A549 (cell line): Measurements from ENCODE around the gene PVALEF. TPM values are rescaled to one million over a fixed set of nuclear protein-coding genes. Genes with fewer than 3 reads are reported as not detected.
A peak's percentile ranks its signal among the peaks of the same experiment; 100 is the strongest.

Experiments
- ATAC-seq, 2 experiments: fragments of 200-7000 bp in 1 of 2; fragments of >200 bp in 1 of 2; cut with Nextera tagmentation in 1 of 2; cut with Tn5 transposase in 1 of 2; 3 replicates each; pipeline versions ENCODE4 v1.8.0 to v1.9.1; 2018 to 2020; ENCODE audit warnings: mild to moderate bottlenecking in 1 of 2, moderate library complexity in 1 of 2
- CTCF ChIA-PET: fragments of 300-600 bp; sonication (Branson Sonifier 250); formaldehyde crosslinking; extraction: SDS; loops from one replicate; lab custom pipeline; 2021; ENCODE audit warnings: antibody characterized with exemption, inconsistent platforms; lab: Yijun Ruan, JAX
- POLR2A ChIA-PET: fragments of 350-600 bp; formaldehyde crosslinking; extraction: SDS; loops from one replicate; lab custom pipeline; 2021; ENCODE audit warnings: antibody characterized with exemption, inconsistent platforms; lab: Yijun Ruan, JAX
- DNase-seq, 2 experiments: peaks; one replicate each; pipeline versions ENCODE4 v3.0.0 to v3.0.0-alpha.2; 2011 to 2016; ENCODE audit warnings: low read depth in 1 of 2, low spot score in 1 of 2
- FAIRE-seq: peaks from 2 replicates; lab custom pipeline; 2011; peaks lifted over from hg19 to GRCh38; lab: Jason Lieb, UNC
- H3K27ac ChIP-seq, 2 experiments: fragments of >200 bp; sonication (Bioruptor Twin); formaldehyde crosslinking; 3 replicates each; pipeline ENCODE4 v1.5.1; 2016 to 2017
- H3K4me1 ChIP-seq: fragments of >200 bp; sonication (Bioruptor Twin); formaldehyde crosslinking; 3 replicates; pipeline ENCODE4 v1.6.1; 2016
- H3K4me2 ChIP-seq: fragments of >200 bp; sonication (Bioruptor Twin); formaldehyde crosslinking; 3 replicates; pipeline ENCODE4 v1.6.1; 2016
- H3K4me3 ChIP-seq: fragments of >200 bp; sonication (Bioruptor Twin); formaldehyde crosslinking; 3 replicates; pipeline ENCODE4 v1.5.1; 2016
- H3K9me3 ChIP-seq: fragments of >200 bp; sonication (Bioruptor Twin); formaldehyde crosslinking; 3 replicates; pipeline ENCODE4 v1.6.1; 2016
- BHLHE40 ChIP-seq: IDR thresholded peaks from 2 replicates; pipeline ENCODE4 v1.6.1; 2012; ENCODE audit warnings: low read depth, low read length, inconsistent platforms
- CBX2 ChIP-seq: fragments of 200-600 bp; sonication (generic); IDR thresholded peaks from 2 replicates; pipeline ENCODE4 v1.6.1; 2016; ENCODE audit warnings: low read depth, mild to moderate bottlenecking, borderline replicate concordance
- CBX8 ChIP-seq: fragments of 200-600 bp; sonication (generic); IDR thresholded peaks from 2 replicates; pipeline ENCODE4 v1.6.1; 2016
- E2F6 ChIP-seq: IDR thresholded peaks from 2 replicates; pipeline ENCODE4 v1.6.1; 2012; ENCODE audit warnings: low read depth, borderline replicate concordance
- EHMT2 ChIP-seq: fragments of 200-600 bp; sonication (generic); IDR thresholded peaks from 2 replicates; pipeline ENCODE4 v1.6.1; 2016; ENCODE audit warnings: antibody characterized with exemption, low read depth, mild to moderate bottlenecking, moderate library complexity
- EP300 ChIP-seq, 2 experiments: fragments of >200 bp; sonication (Bioruptor Twin); formaldehyde crosslinking; IDR thresholded peaks; 2 replicates in 1 of 2; 3 replicates in 1 of 2; pipeline ENCODE4 v1.6.1; 2016 to 2017
- ESRRA ChIP-seq: fragments of 150-350 bp; IDR thresholded peaks from 2 replicates; pipeline ENCODE4 v1.6.1; 2014; ENCODE audit warnings: mild to moderate bottlenecking, low read length, borderline replicate concordance
- FOSL2 ChIP-seq, 2 experiments: fragments of 450-650 bp in 1 of 2; fragments of >200 bp in 1 of 2; sonication (Bioruptor Twin) in 1 of 2; formaldehyde crosslinking; IDR thresholded peaks; 2 replicates each; pipeline versions ENCODE4 v1.5.0 to v1.6.1; 2016 to 2020; ENCODE audit warnings: mild to moderate bottlenecking in 1 of 2, moderate library complexity in 1 of 2
- HDAC2 ChIP-seq: fragments of 200-600 bp; sonication (generic); IDR thresholded peaks from 2 replicates; pipeline ENCODE4 v1.6.1; 2016
- HES2 ChIP-seq: fragments of >200 bp; sonication (Bioruptor Twin); formaldehyde crosslinking; IDR thresholded peaks from 2 replicates; pipeline ENCODE4 v1.6.1; 2016
- HEYL ChIP-seq: fragments of 250-450 bp; sonication (Bioruptor Pico); IDR thresholded peaks from 2 replicates; pipeline ENCODE4 v1.8.0; 2021; ENCODE audit warnings: mild to moderate bottlenecking, moderate library complexity
- HOXA7 ChIP-seq: fragments of 250-450 bp; sonication (Bioruptor Pico); IDR thresholded peaks from 2 replicates; pipeline ENCODE4 v1.5.0; 2020; ENCODE audit warnings: mild to moderate bottlenecking, moderate library complexity
- HOXB5 ChIP-seq: fragments of 250-450 bp; sonication (Bioruptor Pico); IDR thresholded peaks from 2 replicates; pipeline ENCODE4 v1.5.0; 2020; ENCODE audit warnings: mild to moderate bottlenecking, moderate library complexity
- JUN ChIP-seq, 2 experiments: fragments of >200 bp; sonication (Bioruptor Twin); formaldehyde crosslinking; IDR thresholded peaks; 2 replicates in 1 of 2; 3 replicates in 1 of 2; pipeline ENCODE4 v1.6.1; 2016 to 2017
- KDM5A ChIP-seq: fragments of 200-600 bp; sonication (generic); IDR thresholded peaks from 2 replicates; pipeline ENCODE4 v1.6.1; 2016; ENCODE audit warnings: antibody characterized with exemption, mild to moderate bottlenecking
- MAX ChIP-seq: IDR thresholded peaks from 2 replicates; pipeline ENCODE4 v1.6.1; 2012
- MAZ ChIP-seq: fragments of 150-350 bp; IDR thresholded peaks from 2 replicates; pipeline ENCODE4 v1.6.1; 2014; ENCODE audit warnings: antibody characterized with exemption, low read depth, low read length, borderline replicate concordance
- NFE2L2 ChIP-seq: fragments of 150-350 bp; conservative IDR thresholded peaks from 2 replicates; pipeline ENCODE4 v1.6.1; 2014; ENCODE audit warnings: low read length
- NR3C1 ChIP-seq: fragments of >200 bp; sonication (Bioruptor Twin); formaldehyde crosslinking; IDR thresholded peaks from 3 replicates; pipeline ENCODE4 v1.6.1; 2017
- PHF8 ChIP-seq: fragments of 200-600 bp; sonication (generic); IDR thresholded peaks from 2 replicates; pipeline ENCODE4 v1.6.1; 2016; ENCODE audit warnings: low read depth, mild to moderate bottlenecking, antibody characterized with exemption, moderate library complexity, borderline replicate concordance
- POLR2AphosphoS2 ChIP-seq: conservative IDR thresholded peaks from 2 replicates; pipeline ENCODE4 v1.6.1; 2012; ENCODE audit warnings: low read length, improper control_type of control experiment, inconsistent platforms
- RCOR1 ChIP-seq: fragments of 150-350 bp; IDR thresholded peaks from 2 replicates; pipeline ENCODE4 v1.6.1; 2014; ENCODE audit warnings: antibody characterized with exemption, low read length, low read depth
- RFX5 ChIP-seq: fragments of 450-650 bp; IDR thresholded peaks from 2 replicates; pipeline ENCODE4 v1.7.1; 2014; ENCODE audit warnings: antibody characterized with exemption, mild to moderate bottlenecking, moderate library complexity
- RNF2 ChIP-seq: fragments of 200-600 bp; sonication (generic); IDR thresholded peaks from 2 replicates; pipeline ENCODE4 v1.6.1; 2016; ENCODE audit warnings: low read depth, mild to moderate bottlenecking, antibody characterized with exemption, moderate library complexity, borderline replicate concordance
- TFCP2L1 ChIP-seq: fragments of 250-450 bp; sonication (Bioruptor Pico); IDR thresholded peaks from 2 replicates; pipeline ENCODE4 v1.5.0; 2021; ENCODE audit warnings: mild to moderate bottlenecking
- ZFP36 ChIP-seq: fragments of 450-650 bp; IDR thresholded peaks from 2 replicates; pipeline ENCODE4 v1.6.1; 2014; ENCODE audit warnings: borderline replicate concordance; ENCODE audit not compliant: partially characterized antibody
- ZSCAN20 ChIP-seq: fragments of 250-450 bp; sonication (Bioruptor Pico); IDR thresholded peaks from 2 replicates; pipeline ENCODE4 v1.8.0; 2022; ENCODE audit warnings: mild to moderate bottlenecking, moderate library complexity
- WGBS: methylation state at CpG from one replicate; pipeline ENCODE4 v1.1.6; 2017; ENCODE audit errors: missing lambda C conversion rate; 5-methylcytosine and 5-hydroxymethylcytosine counted together
- polyA plus RNA-seq, 4 experiments: library from polyadenylated mRNA; depleted of rRNA in 3 of 4; stranded (reverse); fragments of >200 nt; fragmentation: RNase III in 1 of 4; extraction: RNeasy Plus Mini Kit Qiagen cat#74134 plus additional on column Dnase treatment in 1 of 4; gene quantifications; 2 replicates in 3 of 4; 3 replicates in 1 of 4; pipeline ENCODE4 v1.2.3, GENCODE V29; 2011 to 2017
- TF ChIP-seq, protein P1 (sequence below): fragments of 250-450 bp; sonication (Bioruptor Pico); IDR thresholded peaks from 2 replicates; pipeline ENCODE4 v1.5.0; 2021; ENCODE audit warnings: mild to moderate bottlenecking, moderate library complexity, borderline replicate concordance
- TF ChIP-seq, protein P2 (sequence below): fragments of >200 bp; sonication (Bioruptor Twin); formaldehyde crosslinking; IDR thresholded peaks from 3 replicates; pipeline ENCODE4 v1.6.1; 2016

The PVALEF gene
- polyA plus RNA-seq, 2 of the 4 experiments (the other 2 are of a cell fraction): not detected

DNA sequence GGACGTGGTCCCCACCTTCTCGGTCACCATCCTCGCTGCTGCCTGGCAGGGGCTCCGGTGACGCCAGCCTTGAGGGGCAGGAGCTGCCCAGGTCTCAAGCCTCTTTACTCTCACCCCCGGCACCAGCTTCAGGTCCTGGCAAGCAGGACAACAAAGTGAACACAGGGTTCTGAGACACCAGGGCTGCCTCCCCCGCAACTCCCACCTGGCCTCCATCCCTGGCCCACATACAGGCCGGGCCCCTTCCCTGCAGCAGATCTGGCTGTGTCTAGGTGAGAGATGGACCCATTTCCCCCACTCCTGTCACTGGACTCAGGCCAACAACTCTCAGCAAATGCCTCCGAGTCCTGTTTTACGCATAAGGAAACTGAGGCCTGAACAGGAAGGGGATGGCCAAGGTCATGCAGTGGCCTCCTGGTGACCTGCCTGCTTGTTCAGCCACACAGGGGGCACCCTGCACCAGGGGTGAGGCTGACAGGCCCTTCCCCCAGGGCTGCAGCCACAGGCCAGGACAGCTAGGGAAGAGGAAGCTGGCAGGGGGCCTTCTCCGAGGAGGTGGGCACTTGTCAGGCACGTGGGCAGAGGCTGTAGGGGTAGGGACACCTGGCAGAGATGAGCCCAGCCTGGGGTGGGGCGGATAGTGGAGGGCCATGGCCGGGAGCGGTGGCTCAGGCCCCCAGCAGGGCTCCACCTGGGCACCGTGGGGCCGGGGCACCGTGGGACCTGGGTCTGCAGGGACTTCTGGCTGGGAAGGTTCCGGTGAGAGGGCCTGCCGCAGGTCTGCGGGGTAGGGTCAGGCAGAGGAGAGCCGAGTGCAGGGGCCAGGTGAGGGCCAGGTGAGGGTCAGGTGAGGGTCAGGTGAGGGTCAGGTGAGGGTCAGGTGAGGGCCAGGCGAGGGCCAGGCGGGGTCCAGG, 46.7 kb upstream of the PVALEF start:
- POLR2A ChIA-PET: no interaction called here
- H3K4me2 ChIP-seq: peak overlapping the region; percentile 87
- ATAC-seq (peak in 1 of 2 experiments; percentile 4; a peak in 3 of 6 replicates), DNase-seq (no peak), FAIRE-seq (no peak)
- TF ChIP-seq RNF2 (no peak), CBX8 (no peak), EP300 (IDR thresholded peaks at IDR 0.05) (no peak), RFX5 (no peak), KDM5A (no peak), FOSL2 (IDR thresholded peaks at IDR 0.05) (no peak), FOSL2 (CRISPR knock-in tag; IDR thresholded peaks at IDR 0.05) (no peak), POLR2AphosphoS2 (no peak), JUN (IDR thresholded peaks at IDR 0.05) (no peak), CBX2 (no peak), HES2 (no peak), NR3C1 (no peak), HOXB5 (CRISPR knock-in tag) (no peak), PHF8 (no peak), ZSCAN20 (CRISPR knock-in tag) (no peak), HOXA7 (CRISPR knock-in tag) (no peak), EHMT2 (no peak), RCOR1 (no peak)
- TF ChIP-seq, protein P1, sequence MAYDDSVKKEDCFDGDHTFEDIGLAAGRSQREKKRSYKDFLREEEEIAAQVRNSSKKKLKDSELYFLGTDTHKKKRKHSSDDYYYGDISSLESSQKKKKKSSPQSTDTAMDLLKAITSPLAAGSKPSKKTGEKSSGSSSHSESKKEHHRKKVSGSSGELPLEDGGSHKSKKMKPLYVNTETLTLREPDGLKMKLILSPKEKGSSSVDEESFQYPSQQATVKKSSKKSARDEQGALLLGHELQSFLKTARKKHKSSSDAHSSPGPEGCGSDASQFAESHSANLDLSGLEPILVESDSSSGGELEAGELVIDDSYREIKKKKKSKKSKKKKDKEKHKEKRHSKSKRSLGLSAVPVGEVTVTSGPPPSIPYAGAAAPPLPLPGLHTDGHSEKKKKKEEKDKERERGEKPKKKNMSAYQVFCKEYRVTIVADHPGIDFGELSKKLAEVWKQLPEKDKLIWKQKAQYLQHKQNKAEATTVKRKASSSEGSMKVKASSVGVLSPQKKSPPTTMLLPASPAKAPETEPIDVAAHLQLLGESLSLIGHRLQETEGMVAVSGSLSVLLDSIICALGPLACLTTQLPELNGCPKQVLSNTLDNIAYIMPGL (CRISPR knock-in tag): no peak
- TF ChIP-seq, protein P2, sequence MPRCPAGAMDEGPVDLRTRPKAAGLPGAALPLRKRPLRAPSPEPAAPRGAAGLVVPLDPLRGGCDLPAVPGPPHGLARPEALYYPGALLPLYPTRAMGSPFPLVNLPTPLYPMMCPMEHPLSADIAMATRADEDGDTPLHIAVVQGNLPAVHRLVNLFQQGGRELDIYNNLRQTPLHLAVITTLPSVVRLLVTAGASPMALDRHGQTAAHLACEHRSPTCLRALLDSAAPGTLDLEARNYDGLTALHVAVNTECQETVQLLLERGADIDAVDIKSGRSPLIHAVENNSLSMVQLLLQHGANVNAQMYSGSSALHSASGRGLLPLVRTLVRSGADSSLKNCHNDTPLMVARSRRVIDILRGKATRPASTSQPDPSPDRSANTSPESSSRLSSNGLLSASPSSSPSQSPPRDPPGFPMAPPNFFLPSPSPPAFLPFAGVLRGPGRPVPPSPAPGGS: no peak
- peak overlapping the region; percentile 56 for H3K4me3 ChIP-seq
- H3K9me3 ChIP-seq: no peaks in the 10 kb centered on the region
- WGBS: 65% methylated on average over 19 of the region's 24 CpGs
- CTCF ChIA-PET: interaction anchor here (1.0 to 9.4 kb wide), 5 partner anchors 12 to 95 kb away, joined by 3 to 131 read pairs (median 23); no protein-coding TSS in a partner anchor
- H3K27ac ChIP-seq: peak overlapping the region; percentile 55 to 84; a peak in 5 of 6 replicates
- peaks cover 8% of the 10 kb centered on the region; the same call in 2 of the 3 replicates for H3K4me1 ChIP-seq

GRCh38 chr17:81119223-81120148, 45.8 kb upstream of the PVALEF start:
- CTCF ChIA-PET: interaction anchor here (1.0 to 9.4 kb wide), 10 partner anchors 11 to 95 kb away, joined by 3 to 131 read pairs (median 9); no protein-coding TSS in a partner anchor
- no peaks in the 10 kb centered on the region for H3K9me3 ChIP-seq
- peaks cover 8% of the 10 kb centered on the region; the same call in 2 of the 3 replicates for H3K4me1 ChIP-seq
- ATAC-seq: peak; percentile 38 to 77
- peak; percentile 94 for FAIRE-seq
- H3K4me3 ChIP-seq: peak overlapping the region; percentile 56
- H3K27ac ChIP-seq: peak overlapping the region; percentile 55 to 84; a peak in 5 of 6 replicates
- peak; percentile 94 to 100 for DNase-seq
- peak overlapping the region; percentile 87 for H3K4me2 ChIP-seq
- 19% methylated on average over 48 of the region's 89 CpGs for WGBS
- POLR2A ChIA-PET: no interaction called here
- no peak for TF ChIP-seq RCOR1
- TF ChIP-seq NFE2L2: no peak
- TF ChIP-seq RNF2: no peak
- TF ChIP-seq NR3C1: no peak
- peak; percentile 42; the same call in 1 of the 2 replicates for TF ChIP-seq BHLHE40
- no peak for TF ChIP-seq KDM5A
- TF ChIP-seq HDAC2: no peak
- no peak for TF ChIP-seq ZFP36
- TF ChIP-seq TFCP2L1 (CRISPR knock-in tag): peak; percentile 82
- TF ChIP-seq POLR2AphosphoS2: no peak
- no peak for TF ChIP-seq HOXA7 (CRISPR knock-in tag)
- TF ChIP-seq ESRRA: 0 out of 2 replicates have a peak, but pooled peaks have one; percentile 33
- peak; percentile 60 for TF ChIP-seq PHF8
- TF ChIP-seq E2F6: peak; percentile 58; the same call in 1 of the 2 replicates
- TF ChIP-seq CBX8: no peak
- TF ChIP-seq HEYL (CRISPR knock-in tag): no peak
- no peak for TF ChIP-seq MAZ
- peak; percentile 49; the same call in 1 of the 2 replicates for TF ChIP-seq MAX
